Urinary bladder (tissue), 4 donors: Measurements from ENCODE around the gene KRT86. TPM values are rescaled to one million over a fixed set of nuclear protein-coding genes. Genes with fewer than 3 reads are reported as not detected.
"Not testable (repeated sequence)": the region's sequence is repeated elsewhere in the genome, so short reads cannot be mapped to it uniquely, and the experiment has no call there.

Experiments
- DNase-seq: peaks from one replicate; pipeline ENCODE4 v3.0.0-alpha.2; 2015; ENCODE audit errors: extremely low spot score
- H3K27ac ChIP-seq: one replicate; pipeline ENCODE4 v1.5.1; 2013; ENCODE audit warnings: low read depth, mild to moderate bottlenecking, moderate library complexity
- H3K36me3 ChIP-seq: one replicate; pipeline ENCODE4 v1.6.1; 2013; ENCODE audit warnings: mild to moderate bottlenecking, moderate library complexity; ENCODE audit not compliant: insufficient read depth
- H3K4me1 ChIP-seq: one replicate; pipeline ENCODE4 v1.6.1; 2013; ENCODE audit warnings: mild to moderate bottlenecking, moderate library complexity; ENCODE audit not compliant: insufficient read depth
- H3K4me3 ChIP-seq: one replicate; pipeline ENCODE4 v1.5.1; 2013; ENCODE audit warnings: low read depth, low read length
- WGBS: extraction: QIAGEN DNeasy Blood & Tissue Kit; methylation state at CpG from one replicate; pipeline ENCODE4 v1.1.7; 2013; 5-methylcytosine and 5-hydroxymethylcytosine counted together
- polyA plus RNA-seq: library from polyadenylated mRNA; stranded (reverse); fragments of 200-250 nt; gene quantifications from one replicate; pipeline ENCODE4 v1.2.3, GENCODE V29; 2013
- total RNA-seq: library from RNA; depleted of rRNA; stranded (reverse); fragments of >200 nt; gene quantifications from one replicate; pipeline ENCODE4 v1.2.3, GENCODE V29; 2014
- donor health status: healthy with polysubstance abuse.
- donor health status: healthy.

The KRT86 gene
- total and polyA plus RNA-seq, 2 donors = 0.15 TPM; not detected in 1

GRCh38 chr12:52308806-52309425 is 34.5 kb downstream of the KRT86 start:
- Histone ChIP-seq H3K4me3 (no peak overlapping the region), H3K27ac (no peak overlapping the region), H3K36me3 (no peaks in the 10 kb centered on the region), H3K4me1 (no peaks in the 10 kb centered on the region)
- 54% methylated on average over 15 of the region's 15 CpGs for WGBS
- no peak for DNase-seq

GRCh38 chr12:52310622-52311284 is 36.3 kb downstream of the KRT86 start:
- H3K4me1 ChIP-seq = no peaks in the 10 kb centered on the region
- WGBS = 82% methylated on average over 5 of the region's 5 CpGs
- no peaks in the 10 kb centered on the region for H3K36me3 ChIP-seq
- H3K4me3 ChIP-seq = no peak overlapping the region
- no peak overlapping the region for H3K27ac ChIP-seq
- no peak for DNase-seq

GRCh38 chr12:52311285-52311648 is 36.8 kb downstream of the KRT86 start:
- no peak for DNase-seq
- H3K27ac ChIP-seq = no peak overlapping the region
- 69% methylated on average over 3 of the region's 3 CpGs for WGBS

GRCh38 chr12:52312086-52312485 is 37.6 kb downstream of the KRT86 start:
- 78% methylated on average over 4 of the region's 4 CpGs for WGBS
- Histone ChIP-seq H3K27ac (no peak overlapping the region), H3K36me3 (no peaks in the 10 kb centered on the region), H3K4me3 (no peak overlapping the region), H3K4me1 (no peaks in the 10 kb centered on the region)
- DNase-seq = no peak

More at GRCh38 chr12:52311285-52311648, 36.8 kb downstream of the KRT86 start:
- Histone ChIP-seq H3K4me1 (no peaks in the 10 kb centered on the region), H3K36me3 (no peaks in the 10 kb centered on the region), H3K4me3 (no peak overlapping the region)

- H3K36me3 ChIP-seq = no peaks in the 10 kb centered on the region
- DNase-seq = no peak
- H3K4me3 ChIP-seq = no peak overlapping the region
- WGBS = 70% methylated on average over 3 of the region's 3 CpGs
- no peak overlapping the region for H3K27ac ChIP-seq
- no peaks in the 10 kb centered on the region for H3K4me1 ChIP-seq
Observed at GRCh38 chr12:52313461-52313860, 39.0 kb downstream of the KRT86 start.

- H3K4me1 ChIP-seq = no peaks in the 10 kb centered on the region
- WGBS = 84% methylated on average over 9 of the region's 9 CpGs
- H3K4me3 ChIP-seq = no peak overlapping the region
Observed at GRCh38 chr12:52313926-52314325, 39.5 kb downstream of the KRT86 start.

GRCh38 chr12:52314511-52314910 is 40.1 kb downstream of the KRT86 start:
- H3K27ac ChIP-seq = no peak overlapping the region
- no peak for DNase-seq
- H3K4me1 ChIP-seq = no peaks in the 10 kb centered on the region
- whole genome bisulfite sequencing = 83% methylated on average over 13 of the region's 13 CpGs
- no peak overlapping the region for H3K4me3 ChIP-seq
- no peaks in the 10 kb centered on the region for H3K36me3 ChIP-seq

More at GRCh38 chr12:52313926-52314325, 39.5 kb downstream of the KRT86 start:
- no peaks in the 10 kb centered on the region for H3K36me3 ChIP-seq
- H3K27ac ChIP-seq = no peak overlapping the region
- DNase-seq = no peak

- 67% methylated on average over 9 of the region's 9 CpGs for WGBS
- not testable (repeated sequence) for H3K4me1 ChIP-seq, H3K36me3 ChIP-seq, H3K27ac ChIP-seq, H3K4me3 ChIP-seq, DNase-seq
Observed at GRCh38 chr12:52315721-52316120, 41.3 kb downstream of the KRT86 start.

GRCh38 chr12:52316290-52316689 is 41.8 kb downstream of the KRT86 start:
- H3K36me3 ChIP-seq = no peaks in the 10 kb centered on the region
- H3K4me3 ChIP-seq = no peak overlapping the region
- 93% methylated on average over 9 of the region's 9 CpGs for WGBS
- no peaks in the 10 kb centered on the region for H3K4me1 ChIP-seq
- H3K27ac ChIP-seq = no peak overlapping the region
- no peak for DNase-seq

GRCh38 chr12:52316701-52317100 is 42.3 kb downstream of the KRT86 start:
- H3K4me3 ChIP-seq = no peak overlapping the region
- no peak for DNase-seq
- H3K36me3 ChIP-seq = no peaks in the 10 kb centered on the region
- H3K27ac ChIP-seq = no peak overlapping the region
- H3K4me1 ChIP-seq = no peaks in the 10 kb centered on the region
- 93% methylated on average over 11 of the region's 11 CpGs for WGBS

- Histone ChIP-seq H3K27ac (no peak overlapping the region), H3K36me3 (no peaks in the 10 kb centered on the region), H3K4me1 (no peaks in the 10 kb centered on the region), H3K4me3 (no peak overlapping the region)
- no peak for DNase-seq
- 88% methylated on average over 12 of the region's 12 CpGs for WGBS
Observed at GRCh38 chr12:52317468-52318052, 43.1 kb downstream of the KRT86 start.

GRCh38 chr12:52318241-52318990 is 44.0 kb downstream of the KRT86 start:
- H3K36me3 ChIP-seq = no peaks in the 10 kb centered on the region
- DNase-seq = no peak
- H3K27ac ChIP-seq = no peak overlapping the region
- no peak overlapping the region for H3K4me3 ChIP-seq
- 89% methylated on average over 11 of the region's 11 CpGs for WGBS
- no peaks in the 10 kb centered on the region for H3K4me1 ChIP-seq

- DNase-seq = no peak
- no peaks in the 10 kb centered on the region for H3K36me3 ChIP-seq
- 79% methylated on average over 11 of the region's 11 CpGs for WGBS
- no peak overlapping the region for H3K4me3 ChIP-seq
- H3K4me1 ChIP-seq = no peaks in the 10 kb centered on the region
- H3K27ac ChIP-seq = no peak overlapping the region
Observed at GRCh38 chr12:52319097-52319496, 44.7 kb downstream of the KRT86 start.
